LNCAP (cell line): ENCODE data around the gene UBTF.

Experiments used
- TF ChIP-seq, protein P1 (sequence below): fragments of 450-650 bp; IDR thresholded peaks from 2 replicates; pipeline ENCODE4 v1.5.1; 2017; ENCODE audit warnings: mild to moderate bottlenecking

Gene UBTF

DNA sequence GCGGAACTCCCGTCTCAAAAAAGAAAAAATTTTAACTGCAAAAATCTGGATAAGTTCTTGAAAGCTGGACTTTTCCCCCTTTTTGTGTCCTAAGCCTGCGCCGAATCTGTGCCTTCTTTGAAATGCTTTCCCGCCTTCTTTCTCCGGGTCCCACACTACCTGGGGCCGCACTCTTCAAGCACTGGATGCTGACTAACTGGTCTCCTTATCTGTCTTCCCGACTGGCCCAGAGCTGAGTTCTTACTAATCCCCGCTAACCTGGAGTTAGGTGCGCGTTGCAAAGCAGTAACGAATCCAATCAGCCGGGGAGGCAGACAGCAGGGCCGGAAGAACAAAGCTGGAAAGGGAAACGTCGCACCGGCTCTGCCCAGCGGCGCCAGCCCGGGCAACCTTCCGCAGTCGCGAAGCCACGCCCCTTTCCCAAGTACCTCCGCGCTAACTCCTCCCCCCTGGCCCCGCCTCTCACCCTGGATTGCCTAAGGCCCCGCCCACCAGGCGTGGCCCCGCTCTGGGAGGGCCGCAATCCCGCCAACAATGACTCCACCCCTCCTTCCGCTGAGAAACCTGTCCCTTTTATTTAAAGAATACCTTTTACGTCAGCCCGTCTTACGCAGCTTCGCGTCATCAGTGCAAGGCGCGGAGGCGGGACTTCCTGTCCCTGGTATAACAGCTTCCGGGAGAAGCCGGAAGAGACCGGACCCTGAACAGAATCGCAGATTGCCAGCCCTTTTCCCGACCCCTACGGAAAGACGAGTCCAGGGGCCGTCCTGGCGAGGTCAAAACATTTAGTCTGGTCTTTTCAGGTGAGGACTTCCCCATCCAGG is 33.0 kb downstream of the UBTF start, which contains the start of gene TMUB2:
TMUB2 (plus strand) TSS at position 666 of the 824 bp plus-strand sequence. CDS start 737 bp downstream, outside the sequence.
- TF ChIP-seq, protein P1, sequence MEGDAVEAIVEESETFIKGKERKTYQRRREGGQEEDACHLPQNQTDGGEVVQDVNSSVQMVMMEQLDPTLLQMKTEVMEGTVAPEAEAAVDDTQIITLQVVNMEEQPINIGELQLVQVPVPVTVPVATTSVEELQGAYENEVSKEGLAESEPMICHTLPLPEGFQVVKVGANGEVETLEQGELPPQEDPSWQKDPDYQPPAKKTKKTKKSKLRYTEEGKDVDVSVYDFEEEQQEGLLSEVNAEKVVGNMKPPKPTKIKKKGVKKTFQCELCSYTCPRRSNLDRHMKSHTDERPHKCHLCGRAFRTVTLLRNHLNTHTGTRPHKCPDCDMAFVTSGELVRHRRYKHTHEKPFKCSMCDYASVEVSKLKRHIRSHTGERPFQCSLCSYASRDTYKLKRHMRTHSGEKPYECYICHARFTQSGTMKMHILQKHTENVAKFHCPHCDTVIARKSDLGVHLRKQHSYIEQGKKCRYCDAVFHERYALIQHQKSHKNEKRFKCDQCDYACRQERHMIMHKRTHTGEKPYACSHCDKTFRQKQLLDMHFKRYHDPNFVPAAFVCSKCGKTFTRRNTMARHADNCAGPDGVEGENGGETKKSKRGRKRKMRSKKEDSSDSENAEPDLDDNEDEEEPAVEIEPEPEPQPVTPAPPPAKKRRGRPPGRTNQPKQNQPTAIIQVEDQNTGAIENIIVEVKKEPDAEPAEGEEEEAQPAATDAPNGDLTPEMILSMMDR, result no peak

DNA sequence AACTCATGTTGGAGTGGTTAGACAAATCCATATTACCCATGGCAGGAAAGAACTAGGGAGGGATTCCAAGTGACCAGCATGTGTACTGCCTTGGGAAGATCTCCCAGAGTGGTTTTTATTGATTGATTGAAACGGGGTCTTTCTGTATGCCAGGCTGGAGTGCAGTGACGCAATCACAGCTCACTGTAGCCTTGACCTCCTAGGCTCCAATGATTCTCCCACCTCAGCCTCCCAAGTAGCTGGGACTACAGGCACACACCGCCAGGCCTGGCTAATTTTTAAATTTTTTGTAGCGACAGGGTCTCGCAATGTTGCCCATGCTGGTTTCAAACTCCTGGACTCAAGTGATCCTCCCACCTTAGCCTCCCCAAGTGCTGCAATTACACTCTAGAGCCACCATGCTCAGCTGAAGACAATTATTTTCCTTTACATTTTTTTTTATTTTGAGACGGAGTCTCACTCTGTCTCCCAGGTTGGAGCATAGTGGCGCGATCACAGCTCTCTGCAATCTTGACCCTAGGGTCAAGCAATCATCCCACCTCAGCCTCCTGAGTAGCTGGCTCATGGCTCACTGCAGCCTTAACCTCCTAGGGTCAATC is 35.2 kb downstream of the UBTF start:
- TF ChIP-seq, protein P1, result no peak

DNA sequence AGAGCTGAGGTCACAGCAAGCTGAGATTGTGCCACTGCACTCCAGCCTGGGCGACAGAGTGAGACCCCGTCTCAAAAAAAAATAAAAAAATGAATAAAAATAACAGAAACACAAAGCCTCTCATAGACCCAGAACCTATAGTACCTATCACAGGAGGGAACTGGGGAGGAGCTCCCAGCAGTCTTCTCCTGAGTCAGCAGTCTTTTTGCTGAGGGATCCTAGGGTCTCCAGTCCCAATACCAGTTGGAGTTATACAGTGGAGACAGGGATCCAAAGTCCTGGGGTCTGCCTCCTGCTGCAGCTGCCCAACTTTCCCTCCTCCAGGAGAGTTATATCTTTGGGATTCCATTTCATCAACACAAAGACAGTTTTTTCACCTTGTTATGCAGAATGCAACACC is 36.5 kb downstream of the UBTF start:
- TF ChIP-seq, protein P1, result no peak

DNA sequence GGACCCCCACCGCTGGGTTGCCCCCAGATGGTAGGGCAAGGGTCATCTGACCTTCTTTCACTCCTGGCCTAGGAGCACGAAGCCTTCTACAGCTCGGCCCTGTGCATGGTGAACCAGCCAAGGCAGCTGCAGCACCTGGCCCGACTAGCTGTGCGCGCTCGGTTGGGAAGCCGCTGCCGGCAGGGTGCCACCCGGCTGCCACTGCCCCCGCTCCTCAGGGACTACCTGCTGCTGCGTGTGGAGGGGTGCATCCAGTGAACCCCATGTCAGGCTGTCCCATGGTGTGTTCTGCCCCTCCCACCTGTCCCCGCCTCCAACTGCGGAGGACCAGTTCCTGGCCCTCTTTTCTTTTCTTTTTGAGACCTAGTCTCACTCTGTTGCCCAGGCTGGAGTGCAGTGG is 41.3 kb downstream of the UBTF start:
- TF ChIP-seq, protein P1, result no peak

DNA sequence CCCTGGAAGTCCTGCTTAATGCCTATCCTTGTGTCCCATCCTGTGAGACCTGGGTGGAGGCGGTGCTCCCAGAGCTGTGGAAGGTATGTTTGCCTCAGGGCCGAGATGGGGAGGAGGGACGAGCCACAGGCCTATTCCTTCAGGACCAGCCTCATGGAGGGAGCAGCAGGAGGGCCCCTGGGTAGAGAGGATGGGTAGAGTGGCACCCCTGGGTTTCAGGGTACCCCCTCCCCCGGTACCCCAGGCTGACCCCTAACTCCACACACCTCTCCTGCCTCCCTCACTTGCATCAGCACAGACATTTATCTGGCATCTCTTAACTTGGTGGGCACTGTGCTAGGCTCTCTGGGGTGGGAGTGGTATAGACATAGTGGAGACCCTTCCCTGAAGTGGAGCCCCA is 41.8 kb downstream of the UBTF start:
- TF ChIP-seq, protein P1, result no peak

DNA sequence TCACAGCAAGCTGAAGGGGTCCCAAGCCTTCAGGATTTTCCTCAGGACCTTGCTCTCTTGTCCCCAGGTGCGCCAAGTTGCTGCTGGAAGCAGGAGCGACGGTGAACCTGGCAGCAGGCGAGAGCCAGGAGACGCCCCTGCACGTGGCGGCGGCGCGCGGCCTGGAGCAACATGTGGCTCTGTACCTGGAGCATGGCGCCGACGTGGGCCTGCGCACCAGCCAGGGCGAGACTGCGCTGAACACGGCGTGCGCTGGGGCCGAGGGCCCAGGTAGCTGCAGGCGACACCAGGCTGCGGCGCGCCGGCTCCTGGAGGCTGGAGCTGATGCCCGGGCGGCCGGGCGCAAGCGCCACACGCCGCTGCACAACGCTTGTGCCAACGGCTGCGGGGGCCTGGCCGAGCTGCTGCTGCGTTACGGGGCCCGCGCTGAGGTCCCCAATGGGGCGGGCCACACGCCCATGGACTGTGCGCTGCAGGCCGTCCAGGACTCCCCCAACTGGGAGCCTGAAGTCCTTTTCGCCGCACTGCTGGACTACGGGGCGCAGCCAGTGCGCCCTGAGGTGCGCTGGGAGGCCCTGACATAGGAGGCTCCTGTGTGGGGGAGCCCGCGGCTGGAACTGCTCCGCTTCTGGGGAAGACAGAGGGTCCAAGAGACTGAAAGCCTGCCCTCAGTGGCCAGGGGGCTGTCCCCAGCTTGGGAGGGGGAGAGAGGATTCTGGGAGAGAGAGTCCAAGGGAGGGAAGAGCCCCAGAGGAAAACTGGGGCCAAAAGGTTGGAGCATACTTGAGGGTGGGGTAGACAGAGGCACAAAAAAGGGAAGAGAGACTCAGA is 42.6 kb downstream of the UBTF start:
- TF ChIP-seq, protein P1, result no peak

DNA sequence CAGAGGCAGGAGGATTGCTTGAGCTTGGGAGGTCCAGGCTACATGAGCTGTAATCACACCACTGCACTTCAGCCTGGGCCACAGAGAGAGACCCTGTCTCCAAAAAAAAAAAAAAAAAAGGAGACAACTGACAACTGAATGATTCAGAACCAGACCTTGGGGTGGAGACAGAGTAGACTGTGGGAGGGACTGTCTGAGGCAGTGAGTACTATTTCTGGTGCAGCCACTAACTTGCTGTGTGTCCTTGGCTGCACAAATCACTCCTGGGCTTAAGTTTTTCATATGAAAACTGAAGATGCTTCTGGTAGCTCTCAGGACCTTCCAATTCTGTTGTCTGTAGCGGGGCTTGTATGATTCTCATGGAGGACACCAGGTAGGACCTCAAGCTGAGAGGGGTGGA is 43.2 kb downstream of the UBTF start:
- TF ChIP-seq, protein P1, result no peak
